ENCODE measurements around the gene CNTN4.

Gene CNTN4

GRCh38 chr3:2153547-2153946, 54.9 kb downstream of the CNTN4 start:
- no peak for DNase-seq

- no peak for DNase-seq
Observed at GRCh38 chr3:2154621-2155020, 56.0 kb downstream of the CNTN4 start.

- DNase-seq, result peak; percentile 5
Observed at GRCh38 chr3:2156244-2156847, 57.7 kb downstream of the CNTN4 start.

- no peak for DNase-seq
Observed at GRCh38 chr3:2158828-2159227, 60.2 kb downstream of the CNTN4 start.

- peak; percentile 58 for DNase-seq
Observed at GRCh38 chr3:2166552-2166951, 67.9 kb downstream of the CNTN4 start.

DNA sequence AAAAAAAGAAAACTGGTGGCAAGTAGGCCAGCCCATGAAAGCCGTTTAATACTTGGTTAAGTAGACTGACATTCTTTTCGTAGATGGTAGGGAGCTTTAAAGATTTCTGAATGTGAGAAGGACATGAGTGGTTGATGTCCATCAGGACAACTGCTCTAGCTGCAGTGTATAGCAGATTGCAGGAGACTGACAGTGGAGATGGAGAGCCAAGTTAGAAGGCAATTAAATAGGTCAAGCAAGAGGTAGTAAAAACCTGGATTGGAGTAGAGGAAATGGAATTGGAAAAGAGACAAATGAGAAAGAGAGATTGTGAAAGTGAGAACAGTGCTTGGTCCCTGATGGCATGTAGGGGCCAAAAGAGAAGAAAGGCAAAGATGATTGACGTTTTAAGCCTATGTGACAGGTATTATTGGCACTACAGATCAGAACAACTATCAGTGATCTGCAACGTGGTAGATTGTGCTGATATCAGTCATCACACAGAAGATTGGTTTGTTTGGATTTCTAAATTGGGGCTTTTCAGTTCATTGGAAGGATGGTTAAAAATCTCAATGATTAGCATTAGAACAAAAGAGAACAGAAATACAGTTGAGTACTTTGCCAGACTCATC, 74.0 kb downstream of the CNTN4 start:
- DNase-seq, result peak; percentile 92

GRCh38 chr3:2180634-2181033, 82.0 kb downstream of the CNTN4 start:
- DNase-seq, result no peak

DNA sequence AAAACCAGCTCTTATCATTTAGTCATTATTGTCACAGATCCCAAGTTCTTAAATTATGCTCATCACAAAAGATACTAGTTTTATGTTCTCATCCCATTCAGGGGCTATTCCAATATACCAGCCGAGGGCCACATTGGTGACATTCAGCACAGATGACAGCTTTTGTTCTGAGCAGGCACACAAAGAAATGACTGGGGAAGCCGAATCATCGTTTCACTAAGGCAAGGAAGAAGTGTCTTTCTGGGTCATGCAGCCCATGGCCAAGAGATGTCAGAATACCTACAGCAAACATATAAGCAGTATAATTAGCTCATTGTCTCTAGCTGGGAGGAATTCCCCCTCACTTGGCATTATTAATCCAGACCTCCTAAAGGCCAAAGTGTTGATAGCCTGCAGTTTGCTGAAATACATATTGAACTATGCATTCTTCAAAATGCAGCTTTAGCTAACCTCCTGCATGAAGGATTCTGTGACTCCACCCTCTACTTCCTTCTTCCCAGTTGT, 100.2 kb downstream of the CNTN4 start:
- DNase-seq, result peak; percentile 20

DNA sequence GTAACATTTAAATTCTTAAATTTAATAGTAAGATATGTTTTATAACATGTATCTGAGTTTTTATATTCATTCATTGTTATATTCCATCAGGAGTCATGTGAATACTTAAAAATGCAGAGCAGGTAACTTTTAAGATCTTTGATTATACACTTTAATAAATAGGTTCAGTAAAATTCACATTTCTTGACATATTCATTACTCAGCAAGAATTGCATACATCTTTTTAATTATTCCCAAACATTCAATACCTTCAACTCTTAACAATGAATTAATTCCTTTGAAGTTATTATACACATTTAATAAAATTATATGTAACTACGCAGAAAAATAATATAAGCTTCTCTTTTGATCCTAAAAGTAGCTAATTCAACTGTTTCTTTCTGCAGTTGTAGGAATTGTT, 105.4 kb downstream of the CNTN4 start:
- DNase-seq, result no peak

DNA sequence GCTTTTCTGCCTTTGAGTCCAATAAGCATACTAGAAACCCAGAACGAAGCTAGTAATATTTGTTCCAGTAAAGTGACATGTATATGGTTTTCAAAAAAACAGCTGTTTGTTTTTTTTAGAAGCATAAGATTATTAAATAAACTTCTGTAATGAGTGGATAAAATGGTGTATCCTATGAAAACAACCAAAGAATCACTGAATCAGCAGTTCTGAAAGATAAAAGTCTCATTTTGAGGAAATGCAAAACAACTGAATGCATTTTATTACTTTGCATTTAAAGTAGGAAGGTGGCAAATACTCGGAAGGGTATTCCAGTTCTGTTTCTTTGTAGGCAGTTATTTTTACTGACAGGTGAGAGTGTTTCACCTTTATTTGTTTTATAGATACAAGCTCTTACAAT, 107.0 kb downstream of the CNTN4 start:
- DNase-seq, result no peak

DNA sequence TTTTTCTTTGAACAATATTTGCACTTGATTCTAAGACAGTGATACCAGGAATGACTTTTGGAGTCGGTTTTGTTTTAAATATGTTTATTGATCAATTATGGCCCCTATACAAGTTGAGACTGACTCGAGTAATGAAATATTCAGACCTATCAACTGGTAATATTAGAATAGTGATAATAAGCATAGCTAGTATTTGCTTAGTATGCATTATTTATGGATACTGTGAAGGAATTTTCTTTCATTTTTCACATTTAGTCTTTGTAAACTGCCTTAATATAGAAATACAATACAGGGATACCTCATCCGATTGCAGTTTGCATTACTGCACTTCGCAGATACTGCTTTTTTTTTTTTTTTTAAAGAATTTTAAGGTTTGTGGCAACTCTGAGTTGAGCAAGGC, 107.9 kb downstream of the CNTN4 start:
- DNase-seq, result no peak

GRCh38 chr3:2211568-2211967, 112.9 kb downstream of the CNTN4 start:
- DNase-seq, result no peak

DNA sequence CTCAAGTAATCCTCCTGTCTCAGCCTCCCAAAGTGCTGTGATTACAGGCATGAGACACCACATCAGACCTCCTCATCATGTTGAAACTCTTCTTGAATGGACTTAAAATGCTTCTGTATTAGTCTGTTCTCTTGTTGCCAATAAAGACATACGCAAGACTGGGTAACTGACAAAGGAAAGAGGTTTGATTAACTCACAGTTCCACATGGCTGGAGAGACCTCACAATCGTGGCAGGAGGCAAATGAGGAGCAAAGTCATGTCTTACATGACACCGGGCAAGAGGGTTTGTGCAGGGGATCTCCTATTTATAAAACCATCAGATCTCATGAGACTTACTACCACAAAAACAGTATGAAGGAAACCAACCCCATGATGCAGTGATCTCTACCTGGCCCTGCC, 113.5 kb downstream of the CNTN4 start:
- no peak for DNase-seq

DNA sequence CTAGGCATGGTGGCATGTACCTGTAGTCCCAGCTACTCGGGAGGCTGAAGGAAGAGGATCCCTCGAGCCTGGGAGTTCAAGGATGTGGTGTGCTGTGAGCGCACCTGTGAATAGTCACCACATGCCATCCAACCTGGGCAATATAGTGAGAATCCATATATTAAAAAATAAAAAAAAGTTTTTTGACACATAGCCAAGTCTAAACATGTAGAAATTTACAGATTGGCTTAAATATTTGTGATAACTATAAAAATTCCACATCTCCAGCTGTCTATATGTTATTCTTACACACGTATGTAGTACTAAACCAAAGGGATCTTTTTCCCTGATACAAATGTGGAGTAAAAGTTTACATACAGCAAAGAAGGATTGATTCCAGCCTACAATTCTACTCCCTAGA, 119.7 kb downstream of the CNTN4 start:
- no peak for DNase-seq

- no peak for DNase-seq
Observed at GRCh38 chr3:2218816-2219215, 120.2 kb downstream of the CNTN4 start.

GRCh38 chr3:2236203-2236602, 137.5 kb downstream of the CNTN4 start:
- peak; percentile 26 for DNase-seq

DNA sequence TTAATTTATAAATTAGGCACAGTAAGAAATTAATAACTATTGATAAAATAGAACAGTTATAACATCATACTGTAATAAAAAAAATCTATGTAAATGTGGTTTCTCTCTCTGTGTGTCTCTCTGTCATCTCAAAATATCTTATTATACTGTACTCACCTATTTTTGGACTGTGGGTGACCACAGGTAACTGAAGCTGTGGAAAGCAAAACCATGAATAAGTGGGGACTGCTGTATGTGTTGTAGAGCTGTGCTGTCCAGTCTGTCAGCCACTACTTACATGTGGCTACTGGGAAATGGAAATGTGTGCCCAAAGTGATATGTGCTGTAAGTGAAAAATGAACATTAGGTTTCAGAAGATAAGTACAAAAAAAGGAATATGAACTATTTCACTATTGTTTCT, 145.5 kb downstream of the CNTN4 start:
- DNase-seq, result no peak

- DNase-seq, result peak; percentile 72
Observed at GRCh38 chr3:2246873-2247648, 148.4 kb downstream of the CNTN4 start.

GRCh38 chr3:2247831-2248230, 149.2 kb downstream of the CNTN4 start:
- DNase-seq, result peak; percentile 8

DNA sequence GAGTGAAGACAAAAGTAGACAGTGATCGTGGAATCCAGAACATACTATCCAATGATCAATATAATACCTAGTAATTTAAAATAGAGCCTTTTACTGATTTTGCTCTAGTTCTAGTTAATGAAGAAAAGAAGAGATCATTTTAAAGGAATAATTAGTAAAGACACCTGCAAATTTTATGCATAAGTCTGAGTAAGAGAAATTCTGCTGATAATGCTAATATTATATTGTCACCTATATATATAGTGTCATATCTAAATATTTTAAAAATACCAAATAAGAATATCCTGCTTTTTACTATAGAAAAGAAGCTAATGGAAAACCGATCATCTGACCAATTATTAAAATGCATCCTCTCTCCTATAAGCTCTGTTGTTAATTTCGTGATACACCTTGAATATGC, 152.1 kb downstream of the CNTN4 start:
- DNase-seq, result no peak

DNA sequence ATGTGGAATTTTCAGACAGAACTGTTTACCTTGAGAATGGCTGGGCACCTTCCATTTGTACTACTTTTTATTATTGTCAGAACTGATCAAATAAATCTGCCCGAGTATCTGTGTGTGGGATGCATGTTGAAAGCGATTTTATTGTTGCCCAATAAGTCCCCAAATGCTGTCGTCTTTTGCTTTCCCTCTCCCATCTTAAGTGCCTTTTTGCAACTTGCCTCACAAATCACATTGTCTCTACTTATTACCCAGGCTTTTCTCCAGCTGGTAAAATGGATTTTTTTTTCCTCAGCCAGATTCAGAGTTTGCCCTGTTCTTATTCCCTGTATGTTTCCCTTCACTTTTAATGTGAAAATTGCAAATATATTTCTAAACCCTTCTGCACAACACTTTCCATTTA, 163.1 kb downstream of the CNTN4 start:
- no peak for DNase-seq

DNA sequence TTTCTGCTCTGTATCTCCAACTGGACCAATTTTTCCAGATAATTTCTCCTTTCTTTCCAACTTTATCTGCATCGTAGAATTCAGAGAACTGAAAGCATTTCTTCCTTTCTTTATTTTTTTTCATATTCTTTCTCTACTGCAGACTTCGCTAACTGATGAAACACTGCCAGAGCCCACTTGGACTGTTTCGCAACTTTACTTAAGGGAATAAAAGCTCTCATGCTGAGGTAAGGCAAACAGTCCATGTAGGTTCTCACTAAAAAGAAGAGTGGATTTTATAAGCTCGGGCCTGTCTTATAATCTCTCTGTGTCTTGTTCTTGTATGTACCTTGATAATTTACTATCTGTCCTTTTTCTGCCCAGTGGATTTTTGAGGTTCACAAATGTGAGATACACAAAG, 163.5 kb downstream of the CNTN4 start:
- DNase-seq, result no peak

- DNase-seq, result no peak
Observed at GRCh38 chr3:2266606-2267005, 167.9 kb downstream of the CNTN4 start.

GRCh38 chr3:2268779-2269178, 170.1 kb downstream of the CNTN4 start:
- DNase-seq, result peak; percentile 25
